Occipital lobe (tissue), 2 donors: Measurements from ENCODE around the gene CGB2. TPM values are rescaled to one million over a fixed set of nuclear protein-coding genes. Genes with fewer than 3 reads are reported as not detected.
"Not testable (repeated sequence)": the region's sequence is repeated elsewhere in the genome, so short reads cannot be mapped to it uniquely, and the experiment has no call there.

Source experiments
- DNase-seq: peaks from one replicate; lab custom pipeline; 2025; lab: John Stamatoyannopoulos, UW
- total RNA-seq: library from RNA; depleted of rRNA; stranded (reverse); fragments of >200 nt; gene quantifications from one replicate; pipeline ENCODE4 v1.2.3, GENCODE V29; 2014

The CGB2 gene
- total RNA-seq, 1 donor from 2014 or later = not detected

DNA sequence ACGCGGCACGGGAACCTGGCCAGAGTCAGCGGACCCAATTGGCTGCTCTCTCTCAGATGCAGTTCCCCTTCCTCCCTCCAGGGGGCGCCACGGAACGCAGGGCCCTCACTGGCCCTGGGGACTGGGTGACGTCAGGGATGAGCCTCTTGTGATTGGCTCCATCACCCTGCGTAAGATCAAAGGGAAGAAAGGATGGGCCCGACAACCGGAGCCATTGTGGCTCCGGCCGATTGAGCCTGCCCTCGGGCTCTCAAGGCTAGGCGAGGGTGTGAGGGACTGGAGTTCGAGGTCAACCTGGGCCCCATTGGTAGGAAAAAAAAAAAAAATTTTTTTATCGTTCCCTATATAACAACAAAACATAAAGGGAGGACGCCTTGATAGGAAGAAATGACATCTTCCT, 5.1 kb downstream of the CGB2 start, which contains the start of gene CGB1:
TSS of gene CGB1 (minus strand) at position 81 of the 400 bp plus-strand sequence. CDS start 184 bp downstream, outside the sequence.
- not testable (repeated sequence) for DNase-seq

GRCh38 chr19:49038111-49038510, 6.4 kb downstream of the CGB2 start:
- not testable (repeated sequence) for DNase-seq

DNA sequence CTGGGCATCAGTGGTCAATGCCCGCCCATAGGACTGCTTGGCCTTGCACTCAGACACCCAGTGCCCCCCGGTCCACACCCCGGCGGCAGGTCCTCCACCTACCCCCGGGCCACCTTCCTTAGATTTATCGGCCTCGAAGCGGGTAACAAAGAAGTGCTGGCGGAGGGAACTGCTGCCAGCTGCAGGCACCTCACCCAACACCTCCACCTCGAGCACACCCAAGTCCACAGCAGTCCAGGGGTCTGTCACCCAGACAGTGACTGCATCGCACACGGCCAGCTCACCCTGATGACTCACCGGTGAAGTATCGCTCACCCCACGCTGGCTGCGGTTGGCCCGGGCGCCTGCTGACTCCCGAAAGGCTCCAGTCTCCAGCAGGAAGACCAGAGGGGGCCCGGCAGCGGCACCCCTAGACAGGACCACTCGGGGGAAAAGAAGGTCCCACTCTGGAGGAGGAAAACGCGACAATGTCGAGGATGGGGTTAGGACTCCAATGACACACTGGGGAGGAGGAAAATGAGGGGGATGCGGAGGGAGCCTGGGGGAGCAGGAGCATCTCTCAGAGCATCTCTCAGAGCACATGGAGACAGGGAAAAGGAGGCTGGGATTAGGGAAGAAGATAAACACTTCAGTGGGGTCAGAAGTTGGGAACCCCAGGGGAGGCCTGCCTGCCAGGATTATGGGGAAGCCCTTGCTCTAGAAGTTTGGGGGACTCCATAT, 7.0 kb downstream of the CGB2 start:
- not testable (repeated sequence) for DNase-seq

GRCh38 chr19:49039736-49040135, 8.0 kb downstream of the CGB2 start:
- not testable (repeated sequence) for DNase-seq

DNA sequence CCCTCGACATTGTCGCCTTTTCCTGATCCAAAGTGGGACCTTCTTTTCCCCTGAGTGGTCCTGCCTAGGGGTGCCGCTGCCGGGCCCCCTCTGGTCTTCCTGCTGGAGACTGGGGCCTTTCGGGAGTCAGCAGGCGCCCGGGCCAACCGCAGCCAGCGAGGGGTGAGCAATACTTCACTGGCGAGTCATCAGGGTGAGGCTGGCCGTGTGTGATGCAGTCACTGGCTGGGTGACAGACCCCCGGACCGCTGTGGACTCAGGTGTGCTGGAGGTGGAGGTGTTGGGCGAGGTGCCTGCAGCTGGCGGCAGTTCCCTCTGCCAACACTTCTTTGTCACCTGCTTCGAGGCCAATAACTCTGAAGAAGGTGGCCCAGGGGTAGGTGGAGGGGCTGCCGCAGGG, 10.5 kb downstream of the CGB2 start:
- DNase-seq = no peak

- not testable (repeated sequence) for DNase-seq
Measured at GRCh38 chr19:49042666-49043065, 11.0 kb downstream of the CGB2 start.

DNA sequence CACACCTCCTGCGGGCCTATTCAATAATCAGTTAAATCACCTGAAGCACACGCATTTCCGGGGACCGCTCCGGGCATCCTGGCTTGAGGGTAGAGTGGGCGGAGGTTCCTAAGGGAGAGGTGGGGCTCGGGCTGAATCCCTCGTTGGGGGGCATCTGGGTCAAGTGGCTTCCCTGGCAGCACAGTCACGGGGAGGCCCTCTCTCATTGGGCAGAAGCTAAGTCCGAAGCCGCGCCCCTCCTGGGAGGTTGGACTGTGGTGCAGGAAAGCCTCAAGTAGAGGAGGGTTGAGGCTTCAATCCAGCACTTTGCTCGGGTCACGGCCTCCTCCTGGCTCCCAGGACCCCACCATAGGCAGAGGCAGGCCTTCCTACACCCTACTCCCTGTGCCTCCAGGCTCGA, 11.9 kb downstream of the CGB2 start, which contains the start of gene CGB5:
TSS of gene CGB5 (plus strand) at position 301 of the 400 bp plus-strand sequence. CDS start 362 bp downstream, outside the sequence.
- not testable (repeated sequence) for DNase-seq

- DNase-seq = not testable (repeated sequence)
Measured at GRCh38 chr19:49049011-49049410, 17.3 kb downstream of the CGB2 start, which contains the start of gene CGB8. CGB8 (minus strand) TSS chr19:49049111; CDS start chr19:49048739, 372 bp downstream.

DNA sequence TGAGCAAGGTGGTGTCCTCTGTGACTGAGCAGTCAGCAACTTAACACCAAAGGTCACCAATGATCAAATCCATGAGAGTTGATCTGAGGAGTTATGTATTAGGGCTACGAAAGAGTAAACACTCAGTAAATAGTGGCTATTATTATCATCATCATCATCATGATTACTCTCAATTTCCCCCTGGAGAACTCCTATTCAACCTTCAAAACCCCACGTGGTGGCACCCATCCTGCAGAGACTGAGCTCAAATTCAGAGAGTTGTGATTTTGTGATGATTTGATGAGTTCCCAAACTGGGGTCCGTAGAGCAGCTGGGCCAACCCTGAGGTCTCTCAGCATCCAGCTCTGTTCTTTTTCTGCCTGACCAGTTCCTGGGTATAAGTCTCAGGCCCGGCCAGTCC, 18.1 kb downstream of the CGB2 start:
- not testable (repeated sequence) for DNase-seq

GRCh38 chr19:49050376-49051033, 18.8 kb downstream of the CGB2 start:
- not testable (repeated sequence) for DNase-seq

DNA sequence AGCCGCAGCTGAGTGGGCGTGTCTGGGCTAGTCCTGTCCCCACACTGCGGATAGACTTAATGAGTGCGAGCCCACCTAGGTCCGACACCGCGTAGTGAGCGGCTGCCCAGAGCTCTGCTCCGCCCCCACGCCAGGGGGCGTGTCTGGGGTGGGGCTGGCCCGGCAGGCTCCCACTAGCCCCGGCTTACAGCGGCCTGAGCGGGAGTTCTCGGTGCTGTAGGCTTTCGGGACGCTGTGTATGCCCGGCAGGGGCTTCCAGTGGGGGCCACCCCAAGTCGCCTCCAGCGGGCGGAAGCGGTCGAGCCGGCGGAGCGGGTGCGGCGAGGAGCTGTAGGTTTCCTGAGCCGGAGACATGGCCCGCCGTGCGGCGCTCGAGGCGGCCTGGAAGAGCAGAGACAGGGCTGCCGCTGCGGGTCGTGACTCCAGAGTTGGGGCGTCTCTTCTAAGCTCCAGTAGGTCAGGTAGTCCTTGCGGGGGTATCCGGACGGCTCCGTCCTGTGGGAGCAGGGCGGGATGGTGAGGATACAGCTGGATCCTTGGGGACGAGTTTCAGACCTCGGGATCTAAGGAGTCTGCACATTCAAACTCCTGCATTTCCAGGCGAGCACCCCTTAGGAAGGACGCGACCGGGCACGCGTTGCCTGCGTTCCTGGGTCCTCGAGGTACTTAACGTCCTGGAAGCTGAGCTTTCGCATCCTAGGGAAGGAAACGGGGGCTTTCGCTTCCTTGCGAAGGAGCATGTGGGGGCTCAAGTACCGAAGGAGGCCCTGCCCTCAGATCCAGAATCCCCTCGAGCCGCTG, 24.6 kb downstream of the CGB2 start:
- DNase-seq = no peak

DNA sequence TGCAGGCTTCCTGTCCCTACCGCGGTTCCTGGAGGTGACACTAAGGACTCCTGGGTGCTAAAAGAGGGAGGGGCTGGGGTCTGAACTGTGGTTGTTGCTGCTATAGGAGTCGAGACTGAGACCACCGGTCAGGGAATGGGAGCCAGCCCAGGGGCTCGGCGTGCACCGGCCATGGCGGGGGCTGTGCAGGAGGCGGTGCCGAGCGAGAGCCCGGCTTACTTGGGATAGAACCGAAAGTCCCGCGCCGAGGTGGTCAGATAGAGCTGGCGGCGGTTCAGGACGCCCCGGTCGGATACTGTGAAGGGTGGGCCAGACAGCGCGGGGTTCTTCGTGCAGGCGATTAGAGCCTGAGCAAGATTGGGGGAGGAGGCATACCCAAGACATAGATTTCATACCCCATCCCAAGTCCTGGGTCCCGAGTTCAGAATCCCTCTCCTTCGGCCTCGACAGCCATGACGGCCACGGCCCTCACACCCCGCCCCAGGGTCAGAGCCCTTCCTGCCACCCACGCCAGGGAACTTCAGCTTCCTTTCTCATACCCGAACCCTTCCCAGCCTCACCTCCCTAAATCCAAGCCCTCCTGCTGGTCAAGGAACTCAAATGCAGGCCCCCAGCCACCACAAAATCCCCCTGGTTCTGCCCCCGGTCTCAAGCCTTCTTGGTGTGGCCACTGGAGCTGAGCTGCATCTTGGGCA, 25.4 kb downstream of the CGB2 start:
- not testable (repeated sequence) for DNase-seq

DNA sequence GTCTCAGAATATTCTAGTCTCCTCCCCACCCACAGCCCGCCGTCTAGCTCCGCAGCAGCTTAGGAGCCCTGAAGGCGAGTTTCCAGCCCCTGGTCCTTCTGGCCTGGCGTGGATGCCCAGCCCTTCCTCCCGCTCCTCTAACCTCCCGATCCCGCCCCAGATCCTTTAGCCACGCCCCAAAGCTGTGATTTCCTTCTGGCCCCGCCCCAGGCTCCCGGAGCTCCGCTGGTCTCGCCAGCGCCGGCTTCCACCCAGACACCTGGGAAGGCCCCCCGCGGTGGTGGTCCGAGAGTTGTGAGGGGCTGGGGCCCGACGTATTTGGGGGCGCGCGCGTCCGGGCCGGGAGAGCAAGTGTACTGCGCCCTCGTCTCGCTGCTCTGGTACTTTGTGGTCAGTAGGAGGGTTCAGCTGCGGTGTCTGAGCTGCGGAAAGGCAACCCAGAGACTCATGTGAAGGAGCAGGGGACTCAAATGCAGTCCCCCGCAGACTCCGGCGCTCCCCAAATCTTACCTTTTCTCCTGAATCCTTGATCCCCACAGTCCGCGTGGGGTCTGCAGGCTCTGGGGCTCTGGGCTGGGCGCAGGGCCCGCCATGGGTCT, 26.0 kb downstream of the CGB2 start, which contains the start of gene CGB7:
TSS of gene CGB7 (minus strand) at position 114 of the 599 bp plus-strand sequence. CDS start 2,374 bp downstream, outside the sequence.
- DNase-seq = no peak

- no peak for DNase-seq
Measured at GRCh38 chr19:49058562-49058961, 26.9 kb downstream of the CGB2 start.

DNA sequence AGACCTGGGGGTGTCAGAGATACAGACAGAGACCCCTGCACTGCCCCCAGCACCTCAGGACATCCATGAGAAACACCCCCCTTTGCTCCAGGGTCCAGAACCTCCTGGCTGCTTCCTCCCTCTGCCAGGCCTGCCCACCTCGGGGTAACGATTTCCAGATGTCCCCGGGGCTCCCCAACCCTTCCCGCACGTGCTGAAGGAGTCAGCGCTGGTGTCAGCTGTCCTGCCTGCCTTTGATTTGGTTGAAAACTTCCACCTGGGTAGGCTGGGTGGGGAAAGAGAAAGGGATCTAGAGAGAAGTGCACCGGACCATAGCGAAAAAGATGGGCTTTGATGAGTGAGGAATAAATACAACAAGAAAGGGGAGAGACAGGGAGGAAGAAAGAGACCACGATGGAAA, 27.4 kb downstream of the CGB2 start:
- DNase-seq = no peak

- DNase-seq = no peak
Measured at GRCh38 chr19:49061000-49061399, 29.3 kb downstream of the CGB2 start.

DNA sequence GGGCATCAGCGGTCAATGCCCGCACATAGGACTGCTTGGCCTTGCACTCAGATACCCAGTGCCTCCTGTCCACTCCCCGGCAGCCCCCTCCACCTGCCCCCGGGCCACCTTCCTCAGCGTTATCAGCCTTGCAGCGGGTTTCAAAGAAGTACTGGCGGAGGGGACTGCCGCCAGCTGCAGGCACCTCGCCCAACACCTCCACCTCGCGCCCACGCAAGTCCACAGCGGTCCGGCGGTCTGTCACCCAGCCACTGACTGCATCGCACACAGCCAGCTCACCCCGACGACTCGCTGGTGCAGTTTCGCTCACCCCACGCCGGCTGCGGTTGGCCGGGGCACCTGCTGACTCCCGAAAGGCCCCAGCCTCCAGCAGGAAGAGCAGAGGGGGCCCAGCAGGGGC, 29.8 kb downstream of the CGB2 start:
- DNase-seq = no peak

GRCh38 chr19:49064029-49064629, 32.4 kb downstream of the CGB2 start:
- no peak for DNase-seq

GRCh38 chr19:49064768-49065611, 33.3 kb downstream of the CGB2 start, which contains the start of gene NTF4:
NTF4 (minus strand) TSS chr19:49064818; CDS start chr19:49061997, 2,821 bp downstream.
- DNase-seq = no peak
